HK-2 (cell line): ENCODE measurements around the gene KRT9.
"Not testable (repeated sequence)": the region's sequence is repeated elsewhere in the genome, so short reads cannot be mapped to it uniquely, and the experiment has no call there.

ENCODE experiments used
- DNase-seq: peaks from one replicate; pipeline ENCODE4 v3.0.0-alpha.2; 2018; ENCODE audit not compliant: unreplicated experiment

The KRT9 gene

GRCh38 chr17:41547378-41547841 lies 24.4 kb downstream of the KRT9 start:
- DNase-seq, result no peak

DNA sequence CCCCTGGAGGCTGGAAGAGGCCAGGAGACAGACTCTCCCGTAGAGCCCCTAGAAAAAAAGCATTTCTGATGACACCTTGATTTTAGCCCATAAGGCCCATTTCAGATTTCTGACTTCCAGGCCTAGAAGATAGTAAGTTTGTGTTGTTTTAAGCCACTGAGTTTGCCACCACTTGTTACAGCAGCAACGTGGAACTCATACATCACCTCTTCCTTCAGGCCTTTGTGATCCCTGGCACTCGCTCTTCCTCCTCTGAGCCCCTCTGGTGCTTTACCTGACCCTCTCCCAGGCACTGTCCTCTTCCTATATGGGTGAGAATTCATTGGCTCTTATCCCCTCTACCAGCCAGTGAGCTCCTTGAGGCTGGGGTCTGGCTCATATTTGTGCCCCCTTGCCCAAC lies 25.0 kb downstream of the KRT9 start:
- DNase-seq, result no peak

DNA sequence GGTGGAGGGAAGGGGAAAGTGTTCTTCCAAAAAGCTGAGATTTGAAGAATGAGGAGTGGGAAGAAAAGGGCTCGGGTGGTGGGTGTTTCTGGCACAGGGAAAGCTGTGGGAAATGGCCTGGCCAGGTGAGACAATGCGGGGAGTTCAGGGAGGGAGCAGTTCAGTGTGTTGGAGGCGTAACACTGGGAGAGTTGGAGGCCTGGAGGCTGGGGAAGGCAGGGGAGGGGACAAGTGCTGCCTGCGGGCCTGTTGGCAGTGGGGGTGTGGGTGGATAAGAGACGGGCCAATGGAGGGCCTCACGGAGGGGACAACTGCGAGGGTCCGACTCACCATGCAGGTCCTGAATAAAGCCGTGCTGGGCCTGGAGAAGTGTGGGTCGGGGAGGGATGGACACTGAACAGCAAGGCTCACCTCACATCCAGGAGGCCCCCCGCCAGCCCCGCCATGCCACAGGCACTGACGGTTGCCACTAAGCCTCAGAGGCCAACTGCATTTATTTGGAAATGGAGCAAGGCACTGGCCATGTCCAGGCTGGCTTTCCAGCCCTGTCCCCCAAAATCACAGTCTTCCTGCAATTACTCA lies 25.9 kb downstream of the KRT9 start:
- DNase-seq, result no peak

DNA sequence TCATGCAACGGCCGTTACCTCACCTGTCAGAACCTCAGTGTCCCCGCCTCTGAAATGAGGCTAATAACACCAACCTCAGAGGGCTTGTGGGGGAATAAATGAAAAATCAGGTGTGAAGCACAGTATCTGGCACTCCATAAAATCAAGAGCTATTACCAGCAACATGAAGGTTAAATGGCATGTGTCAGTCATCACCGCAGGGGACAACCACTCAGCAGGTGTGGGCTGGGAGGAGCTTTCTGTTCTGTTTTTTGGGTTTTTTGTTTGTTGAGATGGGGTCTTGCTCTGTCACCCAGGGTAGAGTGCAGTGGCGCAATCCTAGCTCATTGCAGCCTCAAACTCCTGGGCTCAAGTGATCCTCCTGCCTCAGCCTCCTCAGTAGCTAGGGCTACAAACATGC lies 26.9 kb downstream of the KRT9 start:
- DNase-seq, result no peak

GRCh38 chr17:41544491-41544892 lies 27.4 kb downstream of the KRT9 start:
- DNase-seq, result no peak

GRCh38 chr17:41542786-41543185 lies 29.1 kb downstream of the KRT9 start:
- DNase-seq, result not testable (repeated sequence)

DNA sequence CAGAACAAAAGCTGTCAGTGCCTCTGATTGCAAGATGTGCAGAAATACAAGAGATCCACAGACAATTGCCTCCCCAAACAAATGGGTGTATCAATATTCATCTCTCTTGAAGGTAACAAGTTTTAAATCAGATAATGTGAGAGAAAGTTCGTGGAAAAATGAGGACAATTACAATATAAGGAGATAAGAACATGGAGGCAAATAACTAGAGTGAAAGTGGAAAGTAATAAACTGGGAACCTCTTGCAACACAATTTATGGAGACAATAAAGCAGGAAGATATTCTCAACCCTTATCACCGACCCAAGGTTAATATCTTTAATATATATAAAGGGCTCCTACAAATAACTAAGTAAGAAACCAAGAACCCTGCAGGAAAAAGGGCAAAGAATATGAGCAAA lies 29.5 kb downstream of the KRT9 start:
- DNase-seq, result no peak

- no peak for DNase-seq
Measured at GRCh38 chr17:41540921-41541625, 30.8 kb downstream of the KRT9 start.

GRCh38 chr17:41539979-41540701 lies 31.7 kb downstream of the KRT9 start:
- DNase-seq, result no peak

DNA sequence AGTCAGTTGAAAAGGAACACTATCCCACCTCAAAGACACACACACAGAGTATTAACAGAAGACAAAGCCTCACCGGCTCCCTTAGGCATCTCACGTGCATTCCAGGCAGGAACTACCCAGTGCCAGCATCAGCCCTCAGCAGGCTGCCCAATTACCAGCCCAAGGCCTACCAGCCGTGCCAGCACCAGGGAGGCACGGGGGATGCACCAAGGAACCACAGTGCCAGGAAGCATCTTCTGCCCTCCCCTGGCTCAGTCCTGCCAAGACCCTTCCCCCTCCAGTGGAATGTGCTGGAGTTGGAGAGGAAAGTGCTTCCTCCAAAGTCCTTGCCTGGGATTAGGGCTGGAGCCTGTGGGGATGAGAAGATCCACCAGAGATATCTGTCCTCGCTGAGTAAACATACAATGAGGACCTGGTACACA lies 32.8 kb downstream of the KRT9 start:
- no peak for DNase-seq

GRCh38 chr17:41538565-41538991 lies 33.3 kb downstream of the KRT9 start:
- peak; percentile 60 for DNase-seq

DNA sequence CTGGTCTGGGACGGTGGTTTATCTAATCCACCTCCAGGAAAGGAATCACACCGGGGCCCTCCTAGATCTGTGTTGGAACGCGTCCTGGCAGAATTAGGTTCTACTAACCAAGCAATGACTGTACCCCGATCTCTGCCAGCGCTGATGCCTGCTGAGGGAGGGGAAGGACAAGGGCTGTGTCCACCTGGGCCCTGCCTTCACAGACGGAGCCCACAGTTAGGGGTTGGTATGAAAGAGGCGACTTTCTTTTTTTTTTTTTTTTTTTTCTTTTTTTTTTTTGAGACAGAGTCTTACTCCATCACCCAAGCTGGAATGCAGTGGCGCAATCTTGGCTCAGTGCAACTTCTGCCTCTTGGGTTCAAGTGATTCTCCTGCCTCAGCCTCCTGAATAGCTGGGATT lies 33.9 kb downstream of the KRT9 start:
- no peak for DNase-seq

GRCh38 chr17:41537614-41537954 lies 34.3 kb downstream of the KRT9 start:
- DNase-seq, result no peak

- DNase-seq, result no peak
Measured at GRCh38 chr17:41536741-41537613, 34.9 kb downstream of the KRT9 start.

DNA sequence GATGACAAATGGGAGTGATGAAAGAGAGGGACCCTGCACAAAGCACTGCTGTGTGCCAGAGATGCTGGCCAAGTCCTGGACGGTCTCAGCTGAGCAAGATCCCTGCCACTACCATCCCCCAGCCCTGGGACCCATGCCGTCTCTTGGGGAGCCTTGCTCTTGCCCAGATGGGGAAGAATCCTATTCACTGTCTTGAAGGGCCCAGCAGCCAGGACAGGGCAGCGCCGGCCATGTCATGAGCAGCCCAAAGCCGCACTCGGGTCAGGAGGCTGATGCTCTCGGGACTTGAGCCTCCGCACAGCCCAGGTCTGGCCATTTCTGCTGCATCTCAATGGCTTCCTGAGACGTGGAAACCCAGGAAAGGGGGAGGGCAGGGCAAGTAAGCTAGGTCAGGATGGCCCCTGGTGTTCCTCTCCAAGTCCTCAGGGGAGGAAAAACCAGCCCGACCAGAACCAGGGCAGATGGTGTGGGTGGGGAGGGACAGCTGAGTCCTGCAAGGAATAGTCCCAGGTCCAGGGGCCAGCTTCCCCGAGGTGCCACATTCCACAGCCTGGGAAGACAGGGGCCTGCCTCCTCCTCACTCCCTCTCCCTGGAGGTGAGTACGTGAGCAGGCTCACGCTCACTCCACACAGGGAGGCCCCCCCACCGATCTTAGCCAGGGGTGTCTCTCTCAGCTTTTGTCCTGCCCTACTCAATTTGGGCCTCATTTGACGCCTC lies 35.9 kb downstream of the KRT9 start:
- no peak for DNase-seq

DNA sequence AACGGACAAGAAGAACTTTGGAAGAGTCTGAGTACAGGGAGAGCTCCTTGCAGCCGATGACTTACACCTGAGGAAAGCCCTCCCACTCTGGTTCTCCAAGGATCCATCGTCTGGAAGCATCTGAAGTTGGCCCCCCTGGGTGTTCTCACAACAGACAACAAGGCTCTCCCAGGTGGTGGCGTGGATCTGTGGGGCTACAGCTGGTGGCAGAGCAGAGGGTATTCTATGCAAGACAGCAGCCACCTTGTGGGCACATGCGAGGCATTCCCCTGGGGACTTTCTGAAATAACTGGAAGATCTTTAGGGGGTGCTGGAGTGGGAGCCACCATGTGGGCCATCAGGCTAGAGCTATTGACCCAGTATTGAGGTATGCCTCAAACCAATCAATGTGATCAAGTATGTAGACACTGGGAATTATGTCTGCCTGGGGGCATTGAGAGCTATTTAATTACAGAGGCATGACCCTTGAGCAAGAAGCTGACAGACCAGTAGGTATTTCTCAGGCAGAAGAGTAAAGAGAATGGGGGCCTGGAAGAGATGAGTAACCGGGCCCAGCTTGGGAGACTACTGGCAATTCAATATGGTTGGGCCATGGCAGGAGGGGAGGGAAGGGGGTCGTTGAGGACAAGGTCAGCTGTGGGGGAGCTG lies 36.8 kb downstream of the KRT9 start:
- DNase-seq, result no peak

- DNase-seq, result no peak
Measured at GRCh38 chr17:41533613-41534012, 38.2 kb downstream of the KRT9 start.

DNA sequence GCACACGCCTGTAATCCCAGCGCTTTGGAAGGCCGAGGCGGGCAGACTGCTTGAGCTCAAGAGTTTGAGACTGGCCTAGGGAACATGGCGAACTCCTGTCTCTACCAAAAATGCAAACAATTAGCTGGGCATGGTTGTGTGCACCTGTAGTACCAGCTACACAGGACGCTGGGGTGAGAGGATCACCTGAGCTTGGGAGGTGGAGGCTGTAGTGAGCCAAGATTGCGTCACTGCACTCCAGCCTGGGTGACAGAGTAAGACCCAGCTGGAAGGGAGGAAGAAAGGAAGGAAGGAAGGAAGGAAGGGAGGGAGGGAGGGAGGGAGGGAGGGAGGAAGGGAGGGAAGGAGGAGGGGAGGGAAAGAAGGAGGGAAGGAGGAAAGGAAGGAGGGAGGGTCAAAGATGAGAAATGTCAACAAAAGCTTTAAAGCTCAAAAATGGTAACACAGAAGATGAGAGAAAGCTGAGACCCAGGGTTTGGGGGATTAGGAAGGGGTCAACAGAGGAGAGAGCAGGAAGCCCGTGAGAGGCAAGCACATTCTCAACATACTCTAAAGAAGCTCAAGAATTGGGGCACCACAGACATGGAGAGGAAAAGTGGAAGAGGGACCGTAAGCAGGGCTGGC lies 38.8 kb downstream of the KRT9 start:
- no peak for DNase-seq

- DNase-seq, result no peak
Measured at GRCh38 chr17:41531993-41532392, 39.9 kb downstream of the KRT9 start.
